Left ventricle myocardium inferior (tissue), 1 donor: ENCODE results near the gene XRN2. TPM values are rescaled to one million over a fixed set of nuclear protein-coding genes. Genes with fewer than 3 reads are reported as not detected.

Experiments
- DNase-seq: peaks from one replicate; pipeline ENCODE4 v3.0.0-alpha.2; 2020
- H3K27ac ChIP-seq: fragments of 200-600 bp; replicated peaks from 2 replicates; pipeline ENCODE4 v1.8.0; 2021
- H3K27me3 ChIP-seq: fragments of 200-600 bp; 2 replicates; pipeline ENCODE4 v1.8.0; 2021; ENCODE audit warnings: low read depth
- H3K36me3 ChIP-seq: fragments of 200-600 bp; 2 replicates; pipeline ENCODE4 v1.8.0; 2021
- H3K4me1 ChIP-seq: fragments of 200-600 bp; 2 replicates; pipeline ENCODE4 v1.8.0; 2021
- H3K4me3 ChIP-seq: fragments of 200-600 bp; 2 replicates; pipeline ENCODE4 v1.8.0; 2021; ENCODE audit warnings: mild to moderate bottlenecking, moderate library complexity
- H3K9me3 ChIP-seq: fragments of 200-600 bp; replicated peaks from 2 replicates; pipeline ENCODE4 v1.8.0; 2021
- intact Hi-C: fragments of 100-400 bp; cut with micrococcal nuclease; formaldehyde crosslinking; loops from one replicate; pipeline ENCODE4 v1.11.0; 2022
- total RNA-seq: library from RNA; stranded (reverse); fragmentation: NEBNext Ultra II Directional; extraction: Animal tissue kit (Norgen Biotek cat#: 25700); gene quantifications from one replicate; pipeline ENCODE4 v1.2.1, GENCODE V29; 2021
- TF ChIP-seq, protein P1 (sequence below): fragments of 200-600 bp; IDR thresholded peaks from 2 replicates; pipeline ENCODE4 v1.8.0; 2021; ENCODE audit warnings: antibody characterized with exemption, mild to moderate bottlenecking, borderline replicate concordance
- donor health status: DM: no; HTN: yes; CAD: no; lungs with severe emphysema.

The XRN2 gene
- total RNA-seq, 1 donor from 2014 or later: 33.7 TPM

DNA sequence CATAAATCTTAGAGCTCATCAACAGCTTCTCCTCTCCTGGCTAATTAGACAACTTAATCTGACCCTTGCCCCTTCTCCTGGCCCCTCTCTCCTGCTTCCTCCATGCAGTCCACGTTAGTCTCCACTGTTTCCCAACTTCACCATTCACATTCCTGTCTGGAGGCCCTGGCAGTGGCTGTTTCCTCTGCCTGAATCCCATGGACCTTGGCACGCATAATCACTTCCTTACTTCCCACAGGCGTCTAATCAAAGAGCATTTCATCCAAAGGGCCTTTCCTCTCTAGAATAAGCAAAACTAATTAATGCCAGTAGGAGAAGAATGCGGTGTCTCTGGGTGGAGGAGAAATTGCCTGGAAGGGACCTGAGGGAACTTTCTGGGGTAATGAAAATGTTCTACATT lies 16.4 kb upstream of the XRN2 start:
- TF ChIP-seq, protein P1, sequence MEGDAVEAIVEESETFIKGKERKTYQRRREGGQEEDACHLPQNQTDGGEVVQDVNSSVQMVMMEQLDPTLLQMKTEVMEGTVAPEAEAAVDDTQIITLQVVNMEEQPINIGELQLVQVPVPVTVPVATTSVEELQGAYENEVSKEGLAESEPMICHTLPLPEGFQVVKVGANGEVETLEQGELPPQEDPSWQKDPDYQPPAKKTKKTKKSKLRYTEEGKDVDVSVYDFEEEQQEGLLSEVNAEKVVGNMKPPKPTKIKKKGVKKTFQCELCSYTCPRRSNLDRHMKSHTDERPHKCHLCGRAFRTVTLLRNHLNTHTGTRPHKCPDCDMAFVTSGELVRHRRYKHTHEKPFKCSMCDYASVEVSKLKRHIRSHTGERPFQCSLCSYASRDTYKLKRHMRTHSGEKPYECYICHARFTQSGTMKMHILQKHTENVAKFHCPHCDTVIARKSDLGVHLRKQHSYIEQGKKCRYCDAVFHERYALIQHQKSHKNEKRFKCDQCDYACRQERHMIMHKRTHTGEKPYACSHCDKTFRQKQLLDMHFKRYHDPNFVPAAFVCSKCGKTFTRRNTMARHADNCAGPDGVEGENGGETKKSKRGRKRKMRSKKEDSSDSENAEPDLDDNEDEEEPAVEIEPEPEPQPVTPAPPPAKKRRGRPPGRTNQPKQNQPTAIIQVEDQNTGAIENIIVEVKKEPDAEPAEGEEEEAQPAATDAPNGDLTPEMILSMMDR: no peak
- Histone ChIP-seq H3K27me3 (peaks cover 13% of the 10 kb centered on the region), H3K36me3 (no peaks in the 10 kb centered on the region), H3K4me1 (no peaks in the 10 kb centered on the region), H3K9me3 (peaks cover 10% of the 10 kb centered on the region), H3K27ac (no peak overlapping the region), H3K4me3 (no peak overlapping the region)
- intact Hi-C loops: no loop called here
- no peak for DNase-seq

DNA sequence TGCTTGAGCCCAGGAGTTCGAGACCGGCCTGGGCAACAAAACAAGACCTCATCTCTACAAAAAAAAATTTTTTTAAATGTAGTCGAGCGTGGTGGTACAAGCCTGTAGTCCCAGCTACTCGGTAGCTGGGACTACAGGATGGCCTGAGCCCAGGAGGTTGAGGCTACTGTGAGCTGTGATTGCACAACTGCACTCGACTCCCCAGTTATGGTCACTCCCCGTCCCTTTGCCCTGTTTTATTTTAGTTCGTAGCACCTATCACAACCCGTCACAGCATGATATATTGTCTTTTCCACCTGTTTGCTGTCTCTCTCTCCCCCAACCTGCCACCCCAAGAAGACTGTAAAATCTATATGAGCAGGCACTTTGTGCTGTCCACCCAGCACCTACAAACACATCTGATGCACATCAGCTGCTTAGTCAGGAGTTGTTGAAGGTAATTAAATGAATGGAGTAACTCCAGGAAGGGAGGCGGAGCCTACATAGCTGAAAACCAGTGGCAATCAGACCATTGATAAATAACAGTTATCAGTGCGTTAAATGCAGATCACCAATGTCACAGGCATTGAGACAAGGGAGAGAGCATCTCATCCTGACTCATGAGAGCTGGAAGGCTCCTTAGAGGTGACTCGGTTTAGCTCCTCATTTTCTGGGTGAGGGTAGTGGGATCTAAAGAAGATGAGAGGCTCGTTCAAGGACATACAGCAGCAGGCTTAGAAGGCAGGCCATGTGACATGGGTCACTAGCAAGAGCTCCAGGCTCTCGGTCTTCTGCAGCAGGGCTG lies 14.4 kb upstream of the XRN2 start:
- TF ChIP-seq, protein P1: no peak
- Histone ChIP-seq H3K36me3 (no peaks in the 10 kb centered on the region), H3K4me3 (no peak overlapping the region), H3K4me1 (no peaks in the 10 kb centered on the region), H3K27ac (no peak overlapping the region), H3K9me3 (peaks cover 10% of the 10 kb centered on the region), H3K27me3 (peaks cover 13% of the 10 kb centered on the region)
- DNase-seq: no peak
- intact Hi-C loops: no loop called here

- intact Hi-C loops: no loop called here
- Histone ChIP-seq H3K27ac (no peak overlapping the region), H3K36me3 (no peaks in the 10 kb centered on the region), H3K27me3 (peaks cover 13% of the 10 kb centered on the region), H3K9me3 (peaks cover 10% of the 10 kb centered on the region), H3K4me3 (no peak overlapping the region), H3K4me1 (peaks cover 3% of the 10 kb centered on the region)
- DNase-seq: no peak
- TF ChIP-seq, protein P1: no peak
These were observed 13.5 kb upstream of the XRN2 start for GRCh38 chr20:21289651-21290050.

DNA sequence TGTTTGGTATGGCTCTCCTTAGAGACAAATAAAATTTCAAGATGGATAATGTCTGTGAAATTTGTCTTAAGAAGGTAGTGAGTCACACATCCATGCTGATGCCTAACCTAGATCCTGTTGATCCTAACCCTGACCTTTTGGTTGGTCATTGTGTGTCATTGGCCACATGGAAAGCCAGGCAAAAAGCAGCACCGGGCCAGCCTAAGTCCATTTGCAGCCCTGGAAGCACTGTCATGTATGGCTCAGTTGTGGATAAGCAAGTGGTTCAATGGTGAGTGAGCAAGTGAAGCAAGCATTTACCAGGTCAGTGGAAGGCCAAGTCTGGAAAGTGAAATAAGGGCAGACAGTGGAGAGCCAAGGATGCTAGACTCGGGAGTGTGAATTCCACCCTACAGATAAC lies 12.1 kb upstream of the XRN2 start:
- no peak for DNase-seq
- no peak overlapping the region for H3K4me3 ChIP-seq
- peaks cover 13% of the 10 kb centered on the region for H3K27me3 ChIP-seq
- H3K36me3 ChIP-seq: no peaks in the 10 kb centered on the region
- peaks cover 9% of the 10 kb centered on the region for H3K4me1 ChIP-seq
- no peak overlapping the region for H3K27ac ChIP-seq
- TF ChIP-seq, protein P1: no peak
- intact Hi-C loops: no loop called here
- H3K9me3 ChIP-seq: peaks cover 5% of the 10 kb centered on the region

DNA sequence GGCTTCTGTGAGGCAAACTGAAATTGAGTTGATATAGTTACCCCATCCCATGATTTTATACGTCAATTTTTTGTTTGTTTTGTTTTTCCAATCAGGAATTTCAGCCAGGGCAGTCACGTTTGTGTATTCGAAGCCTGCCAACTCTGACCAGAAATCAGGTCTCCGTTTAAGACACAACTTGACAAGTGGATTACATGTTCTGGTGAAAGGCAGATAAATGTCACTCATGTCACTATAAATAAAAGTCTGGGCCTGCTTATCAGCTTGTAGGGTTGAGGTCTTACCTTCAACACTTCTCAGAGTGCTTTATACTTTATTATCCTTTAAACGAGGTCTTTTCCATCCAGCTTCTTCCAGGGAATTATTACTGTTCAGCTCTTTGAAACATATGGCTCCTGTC lies 8.4 kb upstream of the XRN2 start:
- no peak for DNase-seq
- Histone ChIP-seq H3K27me3 (peaks cover 7% of the 10 kb centered on the region), H3K4me3 (no peak overlapping the region), H3K36me3 (no peaks in the 10 kb centered on the region), H3K4me1 (peaks cover 9% of the 10 kb centered on the region), H3K27ac (no peak overlapping the region), H3K9me3 (no peaks in the 10 kb centered on the region)
- intact Hi-C loops: no loop called here
- TF ChIP-seq, protein P1: no peak
